PC-9 (cell line): ENCODE results near the gene SPATA31D3.
"Not testable (repeated sequence)": the region's sequence is repeated elsewhere in the genome, so short reads cannot be mapped to it uniquely, and the experiment has no call there.

Experiments
- CTCF ChIP-seq: fragments of 200-600 bp; sonication (generic); conservative IDR thresholded peaks from 2 replicates; pipeline ENCODE4 v1.6.1; 2017; ENCODE audit warnings: mixed run types, antibody characterized with exemption, mild to moderate bottlenecking, moderate library complexity
- EZH2 ChIP-seq: fragments of 200-600 bp; sonication (generic); IDR thresholded peaks from 2 replicates; pipeline ENCODE4 v1.8.0; 2017; ENCODE audit warnings: antibody characterized with exemption, low read depth

DNA sequence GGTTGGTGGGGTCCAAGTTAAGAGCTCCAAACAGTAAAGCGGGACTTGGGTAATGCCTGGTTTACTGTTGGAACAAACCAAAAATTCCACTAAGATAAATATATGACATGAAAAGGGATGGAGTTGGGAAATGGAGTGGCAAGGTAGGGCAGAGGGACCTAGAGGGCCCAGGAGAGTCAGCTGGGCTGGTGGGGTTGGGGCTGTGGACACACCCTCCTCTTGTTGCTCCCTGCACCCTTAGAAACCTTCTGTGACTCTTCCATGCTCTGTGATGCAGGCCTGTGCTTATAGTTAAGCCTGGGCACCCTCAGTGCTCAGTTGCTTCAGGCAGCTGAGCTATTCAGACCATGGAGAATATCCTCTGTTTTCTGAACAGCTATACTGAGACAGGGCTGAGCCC lies 45.2 kb downstream of the SPATA31D3 start, which contains the start of gene SPATA31D1:
- TF ChIP-seq CTCF, EZH2: not testable (repeated sequence)
